ENCODE data around the gene NELFE.
A peak's percentile ranks its signal among the peaks of the same experiment; 100 is the strongest.
"Not testable (repeated sequence)": the region's sequence is repeated elsewhere in the genome, so short reads cannot be mapped to it uniquely, and the experiment has no call there.

Gene NELFE

GRCh38 chr6:31958741-31959739, at the start of gene NELFE, which contains the start of gene SKIC2:
Gene NELFE (minus strand): TSS chr6:31958971. CDS start chr6:31958446, 525 bp downstream.
Gene SKIC2 (plus strand): TSS chr6:31959175. CDS start chr6:31959193, 18 bp downstream.
- peak; percentile 98 for DNase-seq (ENCODE audit: low read depth)

DNA sequence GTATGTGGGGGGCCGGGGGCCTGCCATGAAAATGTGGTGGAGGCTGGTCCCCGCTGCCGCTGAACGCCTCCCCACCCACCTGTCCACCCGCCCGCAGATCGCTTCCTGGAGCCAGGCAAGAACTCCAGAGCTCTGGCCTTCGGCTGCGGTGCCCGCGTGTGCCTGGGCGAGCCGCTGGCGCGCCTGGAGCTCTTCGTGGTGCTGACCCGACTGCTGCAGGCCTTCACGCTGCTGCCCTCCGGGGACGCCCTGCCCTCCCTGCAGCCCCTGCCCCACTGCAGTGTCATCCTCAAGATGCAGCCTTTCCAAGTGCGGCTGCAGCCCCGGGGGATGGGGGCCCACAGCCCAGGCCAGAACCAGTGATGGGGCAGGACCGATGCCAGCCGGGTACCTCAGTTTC, 49.3 kb upstream of the NELFE start:
- not testable (repeated sequence) for DNase-seq (ENCODE audit: low read depth)

DNA sequence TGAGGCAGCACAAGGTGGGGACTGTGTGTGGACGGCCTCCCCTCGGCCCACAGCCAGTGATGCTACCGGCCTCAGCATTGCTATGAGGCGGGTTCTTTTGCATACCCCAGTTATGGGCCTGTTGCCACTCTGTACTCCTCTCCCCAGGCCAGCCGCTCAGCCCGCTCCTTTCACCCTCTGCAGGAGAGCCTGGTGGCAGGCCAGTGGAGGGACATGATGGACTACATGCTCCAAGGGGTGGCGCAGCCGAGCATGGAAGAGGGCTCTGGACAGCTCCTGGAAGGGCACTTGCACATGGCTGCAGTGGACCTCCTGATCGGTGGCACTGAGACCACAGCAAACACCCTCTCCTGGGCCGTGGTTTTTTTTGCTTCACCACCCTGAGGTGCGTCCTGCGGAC, 48.3 kb upstream of the NELFE start:
- DNase-seq (ENCODE audit: low read depth), result not testable (repeated sequence)

DNA sequence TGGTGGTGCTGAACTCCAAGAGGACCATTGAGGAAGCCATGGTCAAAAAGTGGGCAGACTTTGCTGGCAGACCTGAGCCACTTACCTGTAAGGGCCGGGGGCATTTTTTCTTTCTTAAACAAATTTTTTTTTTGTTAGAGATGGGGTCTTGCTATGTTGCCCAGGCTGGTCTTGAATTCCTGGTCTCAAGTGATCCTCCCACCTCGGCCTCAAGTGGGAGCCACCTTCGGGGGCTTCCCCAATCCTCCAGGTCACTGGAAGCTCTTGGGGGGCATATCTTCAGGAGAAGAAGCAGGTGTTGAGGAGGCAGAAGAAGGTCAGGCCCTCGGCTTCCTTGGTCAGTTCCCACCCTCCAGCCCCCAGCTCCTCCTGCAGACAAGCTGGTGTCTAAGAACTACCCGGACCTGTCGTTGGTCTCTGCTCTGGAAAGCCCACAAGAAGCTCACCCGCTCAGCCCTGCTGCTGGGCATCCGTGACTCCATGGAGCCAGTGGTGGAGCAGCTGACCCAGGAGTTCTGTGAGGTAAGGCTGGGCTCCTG, 47.3 kb upstream of the NELFE start:
- DNase-seq (ENCODE audit: low read depth), result not testable (repeated sequence)

DNA sequence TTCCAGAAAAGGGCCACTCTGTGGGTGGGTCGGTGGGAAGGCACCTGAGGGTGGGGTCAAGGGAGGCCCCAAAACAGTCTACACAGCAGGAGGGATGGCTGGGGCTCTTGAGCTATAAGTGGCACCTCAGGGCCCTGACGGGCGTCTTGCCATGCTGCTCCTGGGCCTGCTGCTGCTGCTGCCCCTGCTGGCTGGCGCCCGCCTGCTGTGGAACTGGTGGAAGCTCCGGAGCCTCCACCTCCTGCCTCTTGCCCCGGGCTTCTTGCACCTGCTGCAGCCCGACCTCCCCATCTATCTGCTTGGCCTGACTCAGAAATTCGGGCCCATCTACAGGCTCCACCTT, 46.7 kb upstream of the NELFE start:
- not testable (repeated sequence) for DNase-seq (ENCODE audit: low read depth)

- not testable (repeated sequence) for DNase-seq (ENCODE audit: low read depth)
Measured at GRCh38 chr6:32004864-32005537, 46.2 kb upstream of the NELFE start.

DNA sequence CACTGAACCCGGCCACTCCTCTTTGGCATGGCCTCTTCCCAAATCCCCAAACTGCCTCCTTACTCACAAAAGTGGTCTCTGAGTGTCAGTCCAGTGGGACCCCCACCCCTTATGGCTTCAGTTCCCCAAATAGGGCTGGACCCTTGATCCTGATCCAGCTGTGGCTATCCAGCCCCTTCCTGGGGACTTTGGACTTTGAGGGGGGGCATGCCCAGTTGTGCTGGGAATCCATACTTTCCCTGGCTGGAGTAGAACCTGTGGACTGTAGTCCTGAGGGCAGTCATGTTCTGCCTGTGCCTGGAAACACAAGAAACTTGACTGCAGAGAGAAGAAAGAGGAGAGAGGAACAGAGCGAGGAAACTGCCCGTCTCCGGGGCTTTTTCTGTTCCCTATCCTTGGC, 45.6 kb upstream of the NELFE start:
- not testable (repeated sequence) for DNase-seq (ENCODE audit: low read depth)

- not testable (repeated sequence) for DNase-seq (ENCODE audit: low read depth)
Measured at GRCh38 chr6:32003301-32003700, 44.5 kb upstream of the NELFE start.

- DNase-seq (ENCODE audit: low read depth), result not testable (repeated sequence)
Measured at GRCh38 chr6:32002546-32003268, 43.9 kb upstream of the NELFE start.

GRCh38 chr6:31996385-31996784, 37.6 kb upstream of the NELFE start:
- DNase-seq (ENCODE audit: low read depth), result not testable (repeated sequence)

DNA sequence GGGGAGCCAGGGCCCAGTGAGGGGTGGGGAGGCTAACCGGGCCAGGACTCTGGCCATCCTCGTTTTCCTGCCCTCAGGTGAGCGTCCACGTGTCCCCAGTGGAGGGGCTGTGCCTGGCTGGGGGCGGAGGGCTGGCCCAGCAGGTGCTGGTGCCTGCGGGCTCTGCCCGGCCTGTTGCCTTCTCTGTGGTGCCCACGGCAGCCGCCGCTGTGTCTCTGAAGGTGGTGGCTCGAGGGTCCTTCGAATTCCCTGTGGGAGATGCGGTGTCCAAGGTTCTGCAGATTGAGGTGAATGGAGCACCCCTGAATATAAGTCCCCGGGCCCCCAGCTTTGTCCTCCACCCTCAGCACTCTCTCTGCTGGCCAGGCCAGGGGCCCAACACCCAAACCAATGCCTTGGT, 35.6 kb upstream of the NELFE start:
- DNase-seq (ENCODE audit: low read depth), result not testable (repeated sequence)

- DNase-seq (ENCODE audit: low read depth), result not testable (repeated sequence)
Measured at GRCh38 chr6:31989363-31989762, 30.6 kb upstream of the NELFE start.

DNA sequence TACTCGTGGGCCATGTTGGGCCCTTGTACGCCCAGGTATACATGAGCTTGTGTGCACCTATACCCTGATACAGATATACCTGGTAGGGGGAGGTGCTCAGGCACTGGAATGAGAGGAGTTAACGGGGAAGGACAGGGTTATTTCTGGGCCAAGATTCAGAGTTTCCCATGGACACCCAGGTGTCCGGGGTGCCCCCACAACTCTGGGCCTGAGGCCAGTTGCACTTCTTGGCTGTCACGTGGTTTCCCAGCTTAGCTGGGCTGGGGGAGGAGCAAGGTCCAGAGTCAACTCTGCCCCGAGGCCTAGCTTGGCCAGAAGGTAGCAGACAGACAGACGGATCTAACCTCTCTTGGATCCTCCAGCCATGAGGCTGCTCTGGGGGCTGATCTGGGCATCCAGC, 23.0 kb upstream of the NELFE start, which contains the start of gene C4A:
TSS of gene C4A (plus strand) at position 314 of the 400 bp plus-strand sequence. CDS start at position 365, 51 bp downstream.
- DNase-seq (ENCODE audit: low read depth), result not testable (repeated sequence)

DNA sequence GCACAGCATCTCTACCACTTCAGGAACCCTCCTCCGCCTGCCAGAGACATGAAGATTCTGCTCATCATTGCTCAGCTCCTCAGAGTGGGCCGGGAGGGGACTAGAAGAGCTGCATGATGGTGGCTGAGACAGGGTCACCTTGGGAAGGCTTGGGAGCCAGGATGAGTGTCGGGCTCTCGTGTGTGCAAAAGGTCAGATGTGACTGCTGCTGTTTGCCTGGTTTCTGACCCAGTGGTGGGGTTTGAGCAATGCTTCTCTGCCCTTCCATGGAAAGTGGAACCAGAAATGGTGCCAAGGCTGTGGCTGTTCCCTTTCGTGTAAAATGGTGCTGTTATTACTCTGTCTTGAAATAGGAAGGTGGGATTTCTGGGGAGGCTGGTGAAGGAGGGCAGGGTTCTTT, 22.2 kb upstream of the NELFE start:
- DNase-seq (ENCODE audit: low read depth), result not testable (repeated sequence)

DNA sequence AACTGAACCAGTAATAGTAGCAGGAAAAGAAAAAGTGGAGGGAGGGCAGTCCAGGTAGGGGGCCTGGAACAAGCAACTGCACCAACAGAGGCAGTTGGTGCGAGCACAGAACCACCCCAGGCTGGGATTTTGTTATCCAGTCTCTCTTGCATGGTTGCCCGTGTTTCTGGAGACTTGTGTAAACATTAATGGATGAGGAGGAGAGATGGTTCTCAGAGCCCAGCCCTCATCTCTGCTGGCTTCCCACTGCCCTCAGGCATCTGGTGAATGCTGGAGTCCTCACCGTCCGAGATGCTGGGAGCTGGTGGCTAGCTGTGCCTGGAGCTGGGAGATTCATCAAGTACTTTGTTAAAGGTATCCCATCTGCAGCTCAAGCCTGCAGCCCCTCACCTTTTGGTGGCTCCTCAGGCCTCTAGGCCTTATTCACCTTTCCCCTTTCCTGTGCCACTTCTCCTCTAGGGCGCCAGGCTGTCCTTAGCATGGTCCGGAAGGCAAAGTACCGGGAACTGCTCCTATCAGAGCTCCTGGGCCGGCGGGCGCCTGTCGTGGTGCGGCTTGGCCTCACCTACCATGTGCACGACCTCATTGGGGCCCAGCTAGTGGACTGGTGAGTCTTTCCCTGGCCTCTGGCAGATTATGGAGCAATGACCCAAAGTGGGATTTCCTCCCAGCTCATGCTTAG, 21.6 kb upstream of the NELFE start:
- not testable (repeated sequence) for DNase-seq (ENCODE audit: low read depth)

- no peak for DNase-seq (ENCODE audit: low read depth)
Measured at GRCh38 chr6:31979238-31979898, 20.6 kb upstream of the NELFE start.

GRCh38 chr6:31978831-31979230, 20.1 kb upstream of the NELFE start:
- DNase-seq (ENCODE audit: low read depth), result no peak

DNA sequence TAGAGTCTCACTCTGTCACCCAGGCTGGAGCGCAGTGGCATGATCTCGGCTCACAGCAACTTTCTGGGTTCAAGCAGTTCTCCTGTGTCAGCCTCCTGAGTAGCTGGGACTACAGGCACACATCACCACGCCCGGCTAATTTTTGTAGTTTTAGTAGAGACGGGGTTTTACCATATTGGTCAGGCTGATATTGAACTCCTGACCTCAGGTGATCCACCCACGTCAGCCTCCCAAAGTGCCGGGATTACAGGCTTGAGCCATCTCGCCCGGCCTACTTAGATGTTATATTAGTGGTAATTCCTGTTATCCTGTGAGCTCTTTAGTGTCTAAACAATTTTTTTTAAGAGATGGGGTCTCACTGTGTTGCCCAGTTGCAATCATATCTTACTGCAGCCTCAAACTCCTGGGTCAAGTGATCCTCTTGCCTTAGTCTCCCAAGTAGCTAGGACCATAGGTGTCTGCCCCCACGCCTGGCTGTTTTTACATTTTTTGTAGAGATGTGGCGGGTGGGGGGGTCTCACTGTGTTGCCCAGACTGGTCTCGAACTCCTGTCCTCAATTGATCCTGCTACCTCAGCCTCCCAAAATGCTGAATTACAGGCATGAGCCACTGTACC, 19.2 kb upstream of the NELFE start:
- no peak for DNase-seq (ENCODE audit: low read depth)

GRCh38 chr6:31976065-31976464, 17.3 kb upstream of the NELFE start:
- not testable (repeated sequence) for DNase-seq (ENCODE audit: low read depth)

DNA sequence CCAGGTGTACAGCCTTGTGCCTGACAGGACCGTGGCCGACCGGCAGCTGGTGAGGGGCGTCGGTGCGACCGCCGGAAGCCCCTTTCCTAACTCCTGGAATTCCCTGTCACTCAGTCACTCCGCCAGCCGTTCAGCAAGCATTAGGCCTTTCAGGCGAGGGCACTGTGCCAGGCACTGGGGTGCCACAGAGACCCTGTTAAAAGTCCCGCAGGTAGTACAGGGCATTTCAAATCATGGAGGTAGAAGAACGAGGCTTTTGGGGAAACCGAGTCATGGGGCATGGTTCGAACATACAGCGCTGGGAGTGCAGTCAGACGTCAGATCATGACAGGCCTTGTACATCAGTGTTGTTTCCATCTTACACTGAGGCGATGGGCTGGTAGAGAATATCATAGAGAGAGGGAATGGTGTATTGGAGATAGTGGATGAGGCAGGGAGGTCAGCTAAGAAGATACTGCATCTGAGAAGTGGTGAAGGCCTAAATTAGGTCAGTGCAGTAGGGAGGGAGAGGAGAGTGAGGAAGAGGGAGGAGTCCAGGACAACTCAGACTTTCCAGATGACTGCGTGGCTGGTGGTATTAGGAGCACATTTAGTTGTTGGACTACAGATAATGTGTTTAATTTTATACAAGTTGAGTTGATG, 14.1 kb upstream of the NELFE start:
- DNase-seq (ENCODE audit: low read depth), result peak; percentile 65
